GM21786 (cell line): Measurements from ENCODE around the gene ASS1.
"Not testable (repeated sequence)": the region's sequence is repeated elsewhere in the genome, so short reads cannot be mapped to it uniquely, and the experiment has no call there.

Source experiments
- ATAC-seq: cut with Tn5 transposase; IDR thresholded peaks from one replicate; pipeline ENCODE4 v1.9.1; 2021; ENCODE audit not compliant: unreplicated experiment

ASS1 gene

GRCh38 chr9:130433168-130433946, 11.4 kb upstream of the ASS1 start:
- no peak for ATAC-seq

- no peak for ATAC-seq
Measured at GRCh38 chr9:130433947-130434262, 10.9 kb upstream of the ASS1 start.

GRCh38 chr9:130434656-130435055, 10.1 kb upstream of the ASS1 start:
- ATAC-seq = not testable (repeated sequence)

- ATAC-seq = no peak
Measured at GRCh38 chr9:130437011-130437789, 7.6 kb upstream of the ASS1 start.

- no peak for ATAC-seq
Measured at GRCh38 chr9:130438382-130438981, 6.3 kb upstream of the ASS1 start.

GRCh38 chr9:130441031-130441430, 3.7 kb upstream of the ASS1 start:
- no peak for ATAC-seq

GRCh38 chr9:130442746-130443455, 1.9 kb upstream of the ASS1 start:
- ATAC-seq = no peak

GRCh38 chr9:130443456-130443801, 1.3 kb upstream of the ASS1 start:
- no peak for ATAC-seq

- ATAC-seq = no peak
Measured at GRCh38 chr9:130443840-130444492, 795 bp upstream of the ASS1 start.

- ATAC-seq = no peak
Measured at GRCh38 chr9:130445268-130445983, 665 bp downstream of the ASS1 start.

- ATAC-seq = no peak
Measured at GRCh38 chr9:130446101-130446861, 1.5 kb downstream of the ASS1 start.

- no peak for ATAC-seq
Measured at GRCh38 chr9:130447193-130447816, 2.5 kb downstream of the ASS1 start.

- no peak for ATAC-seq
Measured at GRCh38 chr9:130448035-130448624, 3.4 kb downstream of the ASS1 start.

GRCh38 chr9:130448771-130449603, 4.2 kb downstream of the ASS1 start:
- no peak for ATAC-seq

GRCh38 chr9:130450344-130451003, 5.7 kb downstream of the ASS1 start:
- ATAC-seq = no peak

- no peak for ATAC-seq
Measured at GRCh38 chr9:130451004-130451390, 6.2 kb downstream of the ASS1 start.
